Stomach (tissue), 9 donors: ENCODE measurements around the gene DMRT1. TPM values are rescaled to one million over a fixed set of nuclear protein-coding genes. Genes with fewer than 3 reads are reported as not detected.

Experiments used
- DNase-seq, 2 donors: peaks; one replicate each; pipeline versions ENCODE4 v3.0.0 to v3.0.0-alpha.2; 2013 to 2019
- H3K27ac ChIP-seq, 5 donors: fragments of 200-600 bp in 4 of 5; sonication (generic) in 4 of 5; one replicate each; pipeline ENCODE4 v1.5.1; 2013 to 2019; ENCODE audit warnings: mild to moderate bottlenecking in 1 of 5, moderate library complexity in 1 of 5
- H3K27me3 ChIP-seq, 3 donors: fragments of 200-600 bp; sonication (generic); one replicate each; pipeline ENCODE4 v1.5.1; 2017 to 2019; ENCODE audit warnings: mixed run types in 1 of 3
- H3K36me3 ChIP-seq, 4 donors: fragments of 200-600 bp; sonication (generic); 1 replicate in 3 of 4; 2 replicates in 1 of 4; pipeline ENCODE4 v1.5.1; 2016 to 2019
- H3K4me1 ChIP-seq, 4 donors: fragments of 200-600 bp; sonication (generic); one replicate each; pipeline ENCODE4 v1.5.1; 2016 to 2019
- H3K4me3 ChIP-seq, 4 donors: fragments of 200-600 bp; sonication (generic) in 3 of 4; one replicate each; pipeline ENCODE4 v1.5.1; 2016 to 2019; ENCODE audit warnings: mild to moderate bottlenecking in 1 of 4
- H3K9me3 ChIP-seq, 4 donors: fragments of 200-600 bp; sonication (generic); one replicate each; pipeline ENCODE4 v1.5.1; 2016 to 2019
- EP300 ChIP-seq: sonication (generic); formaldehyde crosslinking; IDR thresholded peaks from one replicate; pipeline ENCODE4 v1.6.1; 2017; ENCODE audit warnings: antibody characterized with exemption
- POLR2A ChIP-seq, 4 donors: fragments of 450-650 bp; IDR thresholded peaks; one replicate each; pipeline ENCODE4 v1.6.1; 2016; ENCODE audit warnings: antibody characterized with exemption in 4 of 4, control low read depth in 2 of 4, mild to moderate bottlenecking in 1 of 4, moderate library complexity in 1 of 4
- POLR2AphosphoS5 ChIP-seq, 3 donors: sonication (generic); formaldehyde crosslinking; IDR thresholded peaks; one replicate each; pipeline ENCODE4 v1.6.1; 2016; ENCODE audit warnings: antibody characterized with exemption in 3 of 3
- WGBS, 5 donors: extraction: QIAGEN DNeasy Blood & Tissue Kit in 3 of 5; methylation state at CpG; one replicate each; pipeline versions ENCODE4 v1.1.5 to v1.1.7; 2013 to 2018; 5-methylcytosine and 5-hydroxymethylcytosine counted together
- intact Hi-C: fragments of 100-400 bp; cut with DNase I; formaldehyde crosslinking; loops from one replicate; pipeline ENCODE4 v1.15.1; 2023; ENCODE audit warnings: low total_unique reads
- polyA plus RNA-seq, 3 donors: library from polyadenylated mRNA; stranded (reverse); fragments of 200-250 nt; gene quantifications; one replicate each; pipeline ENCODE4 v1.2.3, GENCODE V29; 2013
- total RNA-seq, 5 donors: library from RNA; depleted of rRNA; stranded (reverse); fragments of >200 nt; gene quantifications; one replicate each; pipeline versions ENCODE4 v1.1.0 to v1.2.3, GENCODE V29; 2014 to 2016
- TF ChIP-seq, protein P1 (sequence below), 7 experiments: fragments of 450-650 bp in 4 of 7; fragments of 200-600 bp in 3 of 7; sonication (generic) in 3 of 7; IDR thresholded peaks; one replicate each; pipeline ENCODE4 v1.5.1; 2016 to 2019; ENCODE audit warnings: antibody characterized with exemption in 7 of 7, control low read depth in 2 of 7, mild to moderate bottlenecking in 1 of 7
- donor health status: healthy with polysubstance abuse.
- donor health status: Bipolar disorder and iron deficiency.
- donor health status: healthy.

The DMRT1 gene
- total and polyA plus RNA-seq, 8 donors: not detected

DNA sequence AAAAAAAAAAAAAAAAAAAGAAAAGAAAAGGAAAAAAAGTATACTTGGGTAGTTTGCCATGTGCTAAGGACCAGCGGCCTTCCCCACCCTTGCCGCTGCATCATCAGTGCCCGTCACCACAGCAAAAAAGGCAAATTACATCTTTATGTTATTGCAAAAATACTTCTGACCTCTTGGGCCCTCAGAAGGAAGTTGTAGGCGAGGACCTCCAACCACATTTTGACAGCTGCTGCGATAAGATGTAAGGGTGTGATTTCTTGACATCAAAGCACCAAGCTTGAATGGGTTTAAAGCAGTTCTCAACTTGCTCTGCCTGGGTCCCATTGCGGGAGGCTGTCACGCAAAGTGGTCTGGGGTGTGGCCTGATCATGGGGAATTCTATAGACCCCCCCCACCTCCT lies 39.2 kb downstream of the DMRT1 start:
- TF ChIP-seq POLR2A (IDR thresholded peaks at IDR 0.05) (no peak), EP300 (no peak), POLR2AphosphoS5 (IDR thresholded peaks at IDR 0.05) (no peak)
- TF ChIP-seq, protein P1, sequence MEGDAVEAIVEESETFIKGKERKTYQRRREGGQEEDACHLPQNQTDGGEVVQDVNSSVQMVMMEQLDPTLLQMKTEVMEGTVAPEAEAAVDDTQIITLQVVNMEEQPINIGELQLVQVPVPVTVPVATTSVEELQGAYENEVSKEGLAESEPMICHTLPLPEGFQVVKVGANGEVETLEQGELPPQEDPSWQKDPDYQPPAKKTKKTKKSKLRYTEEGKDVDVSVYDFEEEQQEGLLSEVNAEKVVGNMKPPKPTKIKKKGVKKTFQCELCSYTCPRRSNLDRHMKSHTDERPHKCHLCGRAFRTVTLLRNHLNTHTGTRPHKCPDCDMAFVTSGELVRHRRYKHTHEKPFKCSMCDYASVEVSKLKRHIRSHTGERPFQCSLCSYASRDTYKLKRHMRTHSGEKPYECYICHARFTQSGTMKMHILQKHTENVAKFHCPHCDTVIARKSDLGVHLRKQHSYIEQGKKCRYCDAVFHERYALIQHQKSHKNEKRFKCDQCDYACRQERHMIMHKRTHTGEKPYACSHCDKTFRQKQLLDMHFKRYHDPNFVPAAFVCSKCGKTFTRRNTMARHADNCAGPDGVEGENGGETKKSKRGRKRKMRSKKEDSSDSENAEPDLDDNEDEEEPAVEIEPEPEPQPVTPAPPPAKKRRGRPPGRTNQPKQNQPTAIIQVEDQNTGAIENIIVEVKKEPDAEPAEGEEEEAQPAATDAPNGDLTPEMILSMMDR (IDR thresholded peaks at IDR 0.05): no peak
- DNase-seq: no peak
- 68 to 83% (median 77%) methylated on average over 7 of the region's 7 CpGs for WGBS, 5 donors
- no peaks in the 10 kb centered on the region for H3K4me1 ChIP-seq
- H3K36me3 ChIP-seq: no peaks in the 10 kb centered on the region
- H3K4me3 ChIP-seq: no peak overlapping the region
- no peaks in the 10 kb centered on the region for H3K9me3 ChIP-seq
- intact Hi-C loops: no loop called here
- peaks cover 0 to 64% (median 5%) of the 10 kb centered on the region in 3 donors for H3K27me3 ChIP-seq
- no peak overlapping the region for H3K27ac ChIP-seq

DNA sequence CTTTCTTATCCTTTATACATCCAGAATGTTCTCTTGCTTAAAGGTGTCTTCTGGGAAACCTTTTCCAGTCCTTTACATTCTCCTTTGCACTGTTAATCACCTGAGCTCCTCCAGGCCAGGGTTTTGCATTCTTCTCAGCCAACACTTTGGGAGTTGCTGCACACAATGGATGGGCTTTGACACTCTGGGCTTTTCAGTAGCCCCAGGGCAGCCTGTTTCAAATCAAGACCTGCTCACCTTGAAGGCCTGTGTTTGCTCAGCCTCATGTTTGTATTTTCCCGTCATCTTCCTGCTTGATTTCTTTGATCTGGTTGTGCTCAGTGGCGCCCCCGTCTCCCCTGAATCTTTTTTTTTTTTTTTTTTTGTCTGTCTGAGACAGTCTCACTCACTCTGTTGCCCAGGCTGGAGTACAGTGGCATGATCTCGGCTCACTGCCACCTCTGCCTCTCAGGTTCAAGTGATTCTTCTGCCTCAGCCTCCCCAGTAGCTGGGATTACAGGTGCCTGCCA lies 41.0 kb downstream of the DMRT1 start:
- WGBS, 5 donors: 33 to 48% (median 38%) methylated on average over 4 of the region's 4 CpGs
- intact Hi-C loops: no loop called here
- DNase-seq: no peak
- no peaks in the 10 kb centered on the region for H3K9me3 ChIP-seq
- no peaks in the 10 kb centered on the region for H3K36me3 ChIP-seq
- no peaks in the 10 kb centered on the region for H3K4me1 ChIP-seq
- H3K27ac ChIP-seq: no peak overlapping the region
- no peak overlapping the region for H3K4me3 ChIP-seq
- TF ChIP-seq POLR2A (IDR thresholded peaks at IDR 0.05) (no peak), POLR2AphosphoS5 (IDR thresholded peaks at IDR 0.05) (no peak), EP300 (no peak)
- TF ChIP-seq, protein P1 (IDR thresholded peaks at IDR 0.05): no peak
- peaks cover 0 to 62% (median 5%) of the 10 kb centered on the region in 3 donors for H3K27me3 ChIP-seq

DNA sequence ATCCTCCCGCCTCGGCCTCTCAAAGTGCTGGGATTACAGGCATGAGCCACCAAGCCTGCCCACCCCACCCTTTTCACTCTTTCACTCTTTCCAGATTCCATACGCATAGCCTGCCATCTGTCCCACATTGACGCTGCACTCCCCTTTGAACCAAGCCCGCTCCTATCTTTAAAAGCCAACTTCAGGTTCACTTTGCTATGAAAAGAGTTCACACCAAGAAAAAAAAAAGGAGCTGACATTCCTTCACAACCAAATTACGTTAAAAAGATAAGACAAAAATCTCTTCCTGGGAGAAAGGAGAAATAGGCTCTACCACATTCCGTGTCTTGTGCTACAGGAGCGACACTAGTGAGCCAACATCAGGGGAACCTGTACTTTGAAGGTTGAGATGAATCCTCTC lies 41.5 kb downstream of the DMRT1 start:
- no peak overlapping the region for H3K4me3 ChIP-seq
- intact Hi-C loops: no loop called here
- DNase-seq: no peak
- H3K9me3 ChIP-seq: no peaks in the 10 kb centered on the region
- peaks cover 0 to 58% (median 4%) of the 10 kb centered on the region in 3 donors for H3K27me3 ChIP-seq
- no peaks in the 10 kb centered on the region for H3K4me1 ChIP-seq
- TF ChIP-seq POLR2AphosphoS5 (IDR thresholded peaks at IDR 0.05): no peak
- TF ChIP-seq POLR2A (IDR thresholded peaks at IDR 0.05): no peak
- no peak for TF ChIP-seq EP300
- TF ChIP-seq, protein P1 (IDR thresholded peaks at IDR 0.05): no peak
- 45 to 73% (median 64%) methylated on average over 8 of the region's 8 CpGs for WGBS, 5 donors
- H3K27ac ChIP-seq: no peak overlapping the region
- no peaks in the 10 kb centered on the region for H3K36me3 ChIP-seq

DNA sequence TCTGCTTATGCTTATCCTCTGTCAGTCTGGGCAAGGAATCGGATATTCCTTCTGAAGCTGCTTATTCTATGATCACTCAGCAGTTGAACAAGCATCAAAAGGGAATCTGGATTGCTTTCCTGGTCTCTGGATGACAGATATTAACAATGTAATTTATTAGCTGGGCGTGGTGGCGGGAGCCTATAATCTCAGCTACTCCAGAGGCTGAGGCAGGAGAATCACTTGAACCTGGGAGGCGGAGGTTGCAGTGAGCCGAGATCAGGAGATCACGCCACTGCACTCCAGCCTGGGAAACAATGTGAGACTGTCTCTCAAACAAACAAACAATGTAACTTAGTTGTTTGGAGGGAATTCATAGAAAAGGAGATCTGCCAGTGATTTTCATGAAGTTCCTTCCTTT lies 45.4 kb downstream of the DMRT1 start:
- peaks cover 0 to 33% (median 0%) of the 10 kb centered on the region in 3 donors for H3K27me3 ChIP-seq
- TF ChIP-seq EP300: no peak
- TF ChIP-seq POLR2AphosphoS5 (IDR thresholded peaks at IDR 0.05): no peak
- TF ChIP-seq, protein P1 (IDR thresholded peaks at IDR 0.05): no peak
- no peak for TF ChIP-seq POLR2A (IDR thresholded peaks at IDR 0.05)
- no peak overlapping the region for H3K4me3 ChIP-seq
- intact Hi-C loops: no loop called here
- no peaks in the 10 kb centered on the region for H3K9me3 ChIP-seq
- H3K36me3 ChIP-seq: no peaks in the 10 kb centered on the region
- no peaks in the 10 kb centered on the region for H3K4me1 ChIP-seq
- 77 to 84% (median 82%) methylated on average over 6 of the region's 6 CpGs for WGBS, 5 donors
- DNase-seq: no peak
- H3K27ac ChIP-seq: no peak overlapping the region
